ENCODE results near the gene SLC16A1. TPM values are rescaled to one million over a fixed set of nuclear protein-coding genes. Genes with fewer than 3 reads are reported as not detected.

SLC16A1 gene
- total and polyA plus RNA-seq, 2 experiments from 2014 or later = 231 to 593 TPM

GRCh38 chr1:112975336-112975735, 19.3 kb upstream of the SLC16A1 start:
- no peaks in the 10 kb centered on the region; the same call in 1 of the 2 replicates for H3K79me2 ChIP-seq (replicated peaks; ENCODE audit: insufficient read depth)
- H3K4me2 ChIP-seq = no peak overlapping the region
- H2AFZ ChIP-seq = no peak overlapping the region
- Mint-ChIP-seq H3K9me3 (no peaks in the 10 kb centered on the region), H3K4me3 (no peak overlapping the region), H3K27ac (no peak overlapping the region), H3K4me1 (no peaks in the 10 kb centered on the region), H3K27me3 (ENCODE audit: insufficient read depth, low read depth, poor library complexity) (peaks cover 4% of the 10 kb centered on the region), H3K36me3 (ENCODE audit: low read depth) (peaks cover 22% of the 10 kb centered on the region; the same call in 2 of the 3 replicates)
- 0 out of 2 replicates have a peak, but pooled peaks cover 2% of the 10 kb centered on the region for H4K20me1 ChIP-seq (replicated peaks; ENCODE audit: insufficient read depth)
- TF ChIP-seq EZH2 (IDR thresholded peaks at IDR 0.05; ENCODE audit: low read depth, unreplicated experiment) (no peak), ZNF462 (CRISPR knock-in tag; IDR thresholded peaks at IDR 0.05) (no peak), CTCF (conservative IDR thresholded peaks at IDR 0.05; ENCODE audit: low read depth in 2 of 2) (no peak), ETS1 (IDR thresholded peaks at IDR 0.05) (no peak), ZNF331 (CRISPR knock-in tag; IDR thresholded peaks at IDR 0.05; ENCODE audit: low read depth) (no peak), CREB1 (CRISPR knock-in tag; IDR thresholded peaks at IDR 0.05; ENCODE audit: low read depth) (no peak), ZNF114 (CRISPR knock-in tag; IDR thresholded peaks at IDR 0.05) (no peak)
- H3K27me3 ChIP-seq (ENCODE audit: insufficient read depth) = no peaks in the 10 kb centered on the region
- ATAC-seq (no peak), DNase-seq (ENCODE audit: low spot score) (no peak)
- no peak overlapping the region for H3K4me3 ChIP-seq
- H3K9me2 ChIP-seq (ENCODE audit: insufficient read depth) = no peaks in the 10 kb centered on the region
- peak overlapping the region; percentile 32; the same call in 1 of the 2 replicates for H3K27ac ChIP-seq (ENCODE audit: low read depth)
- H3K36me3 ChIP-seq (ENCODE audit: insufficient read depth) = no peaks in the 10 kb centered on the region
- no peaks in the 10 kb centered on the region for H3K4me1 ChIP-seq (ENCODE audit: insufficient read depth)
- H3F3A ChIP-seq (replicated peaks; ENCODE audit: low read depth) = peaks cover 8% of the 10 kb centered on the region

Data from GM23338 (cell line).